ENCODE data around the gene RTN4RL2. TPM values are rescaled to one million over a fixed set of nuclear protein-coding genes. Genes with fewer than 3 reads are reported as not detected.
A peak's percentile ranks its signal among the peaks of the same experiment; 100 is the strongest.

RTN4RL2 gene
- total RNA-seq, 4 donors from 2014 or later: 0.64 to 4.8 (median 3.2) TPM

- Histone ChIP-seq H3K4me1 (peaks cover 5% of the 10 kb centered on the region), H3K4me3 (no peak overlapping the region), H3K36me3 (peaks cover 34% of the 10 kb centered on the region), H3K9me3 (no peaks in the 10 kb centered on the region), H3K27ac (no peak overlapping the region), H3K27me3 (no peaks in the 10 kb centered on the region)
- no peak for DNase-seq (ENCODE audit: low spot score in 2 of 2)
- 41% methylated on average over 6 of the region's 15 CpGs for WGBS
- TF ChIP-seq POLR2A (IDR thresholded peaks at IDR 0.05): no peak
- TF ChIP-seq CTCF (IDR thresholded peaks at IDR 0.05): peak; percentile 63 to 91
- no peak for TF ChIP-seq EP300 (IDR thresholded peaks at IDR 0.05)
Observed at GRCh38 chr11:57493507-57494503, 33.5 kb downstream of the RTN4RL2 start.

- Histone ChIP-seq H3K9me3 (no peaks in the 10 kb centered on the region), H3K27ac (no peak overlapping the region), H3K27me3 (no peaks in the 10 kb centered on the region), H3K4me1 (peaks cover 25% of the 10 kb centered on the region), H3K36me3 (peaks cover 12% of the 10 kb centered on the region), H3K4me3 (no peak overlapping the region)
- TF ChIP-seq POLR2A (IDR thresholded peaks at IDR 0.05) (no peak), POLR2AphosphoS5 (IDR thresholded peaks at IDR 0.05) (no peak), EP300 (IDR thresholded peaks at IDR 0.05) (no peak), CTCF (IDR thresholded peaks at IDR 0.05) (no peak)
- DNase-seq (ENCODE audit: low spot score in 2 of 2): no peak
- WGBS: 84% methylated on average over 9 of the region's 9 CpGs
Observed at GRCh38 chr11:57496109-57496820, 35.9 kb downstream of the RTN4RL2 start.

GRCh38 chr11:57497303-57498247, 37.2 kb downstream of the RTN4RL2 start:
- WGBS: 91% methylated on average over 15 of the region's 15 CpGs
- Histone ChIP-seq H3K27me3 (no peaks in the 10 kb centered on the region), H3K9me3 (no peaks in the 10 kb centered on the region), H3K27ac (no peak overlapping the region), H3K4me3 (no peak overlapping the region), H3K36me3 (peaks cover 7% of the 10 kb centered on the region), H3K4me1 (peaks cover 25% of the 10 kb centered on the region)
- DNase-seq (ENCODE audit: low spot score in 2 of 2): no peak
- TF ChIP-seq CTCF (IDR thresholded peaks at IDR 0.05): no peak
- TF ChIP-seq POLR2AphosphoS5 (IDR thresholded peaks at IDR 0.05): no peak
- TF ChIP-seq EP300 (IDR thresholded peaks at IDR 0.05): no peak
- TF ChIP-seq POLR2A (IDR thresholded peaks at IDR 0.05): no peak

- H3K9me3 ChIP-seq: no peaks in the 10 kb centered on the region
- no peaks in the 10 kb centered on the region for H3K27me3 ChIP-seq
- H3K4me1 ChIP-seq: peaks cover 25% of the 10 kb centered on the region
- DNase-seq (ENCODE audit: low spot score in 2 of 2): no peak
- 65% methylated on average over 6 of the region's 6 CpGs for WGBS
- no peak overlapping the region for H3K4me3 ChIP-seq
- H3K27ac ChIP-seq: no peak overlapping the region
- peaks cover 7% of the 10 kb centered on the region for H3K36me3 ChIP-seq
- no peak for TF ChIP-seq EP300 (IDR thresholded peaks at IDR 0.05)
- no peak for TF ChIP-seq POLR2A (IDR thresholded peaks at IDR 0.05)
- TF ChIP-seq POLR2AphosphoS5 (IDR thresholded peaks at IDR 0.05): no peak
- TF ChIP-seq CTCF (IDR thresholded peaks at IDR 0.05): no peak
Observed at GRCh38 chr11:57498540-57498939, 38.2 kb downstream of the RTN4RL2 start.
